RWPE1 (cell line): ENCODE data around the gene G6PC1.

Experiments
- CTCF ChIA-PET: fragments of 350-600 bp; sonication (Branson Sonifier 250); formaldehyde crosslinking; extraction: SDS; loops from one replicate; lab custom pipeline; 2021; lab: Yijun Ruan, JAX
- POLR2A ChIA-PET: fragments of 400-600 bp; formaldehyde crosslinking; extraction: SDS; loops from one replicate; lab custom pipeline; 2020; ENCODE audit warnings: antibody characterized with exemption; ENCODE audit not compliant: low non-redundant PET; lab: Yijun Ruan, JAX
- DNase-seq: peaks from one replicate; pipeline ENCODE4 v3.0.0; 2012; ENCODE audit warnings: low spot score
- H3K27ac ChIP-seq: fragments of 450-650 bp; 2 replicates; pipeline ENCODE4 v1.5.1; 2017
- TF ChIP-seq, protein P1 (sequence below): fragments of 450-650 bp; conservative IDR thresholded peaks from 2 replicates; pipeline ENCODE4 v1.5.1; 2017; ENCODE audit warnings: low read depth, mild to moderate bottlenecking

The G6PC1 gene

DNA sequence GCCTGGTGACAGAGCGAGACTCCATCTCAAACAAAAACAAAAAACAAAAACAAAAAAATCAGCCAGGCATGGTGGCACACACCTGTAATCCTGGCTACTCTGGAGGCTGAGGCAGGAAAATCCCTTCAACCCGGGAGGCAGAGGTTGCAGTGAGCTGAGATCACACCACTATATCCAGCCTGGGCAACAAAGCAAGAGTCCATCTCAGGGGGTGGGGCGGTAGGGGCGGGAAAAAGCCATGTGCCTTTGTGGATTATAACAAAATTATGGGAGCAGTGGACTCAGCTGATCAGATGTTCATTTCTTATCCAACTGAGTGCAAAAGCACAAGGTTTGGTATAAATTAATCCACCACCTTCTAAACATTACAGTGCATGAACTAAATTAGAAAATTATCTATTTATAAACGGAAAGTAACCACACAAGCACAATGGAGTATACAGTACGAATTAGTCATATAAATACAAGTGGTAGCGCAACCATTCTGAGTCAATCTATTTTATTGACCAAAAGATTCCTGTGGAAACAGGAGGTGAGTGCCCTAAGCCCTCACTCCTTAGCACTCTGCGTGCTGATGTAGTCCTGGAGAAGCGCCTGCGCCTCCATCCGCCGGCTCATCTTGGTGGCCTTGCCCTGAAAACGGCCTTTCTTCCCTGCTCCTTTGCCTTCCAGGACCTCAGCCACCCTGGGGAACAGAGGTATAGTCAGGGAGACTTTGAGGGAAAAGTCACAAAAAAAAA, 49.6 kb downstream of the G6PC1 start:
- ChIA-PET CTCF (no interaction called here), POLR2A (no interaction called here)
- no peak for DNase-seq
- TF ChIP-seq, protein P1, sequence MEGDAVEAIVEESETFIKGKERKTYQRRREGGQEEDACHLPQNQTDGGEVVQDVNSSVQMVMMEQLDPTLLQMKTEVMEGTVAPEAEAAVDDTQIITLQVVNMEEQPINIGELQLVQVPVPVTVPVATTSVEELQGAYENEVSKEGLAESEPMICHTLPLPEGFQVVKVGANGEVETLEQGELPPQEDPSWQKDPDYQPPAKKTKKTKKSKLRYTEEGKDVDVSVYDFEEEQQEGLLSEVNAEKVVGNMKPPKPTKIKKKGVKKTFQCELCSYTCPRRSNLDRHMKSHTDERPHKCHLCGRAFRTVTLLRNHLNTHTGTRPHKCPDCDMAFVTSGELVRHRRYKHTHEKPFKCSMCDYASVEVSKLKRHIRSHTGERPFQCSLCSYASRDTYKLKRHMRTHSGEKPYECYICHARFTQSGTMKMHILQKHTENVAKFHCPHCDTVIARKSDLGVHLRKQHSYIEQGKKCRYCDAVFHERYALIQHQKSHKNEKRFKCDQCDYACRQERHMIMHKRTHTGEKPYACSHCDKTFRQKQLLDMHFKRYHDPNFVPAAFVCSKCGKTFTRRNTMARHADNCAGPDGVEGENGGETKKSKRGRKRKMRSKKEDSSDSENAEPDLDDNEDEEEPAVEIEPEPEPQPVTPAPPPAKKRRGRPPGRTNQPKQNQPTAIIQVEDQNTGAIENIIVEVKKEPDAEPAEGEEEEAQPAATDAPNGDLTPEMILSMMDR: no peak
- no peak overlapping the region for H3K27ac ChIP-seq
